KMS-11 (cell line): ENCODE measurements around the gene KLF3.

Source experiments
- H2AFZ ChIP-seq: fragments of 200-600 bp; sonication (generic); 2 replicates; pipeline ENCODE4 v1.6.1; 2016; ENCODE audit warnings: antibody characterized with exemption, mixed run types, low read depth
- H3K27ac ChIP-seq: fragments of 200-600 bp; sonication (generic); 2 replicates; pipeline ENCODE4 v1.6.1; 2016; ENCODE audit warnings: mild to moderate bottlenecking, mixed run types
- H3K27me3 ChIP-seq: fragments of 200-600 bp; sonication (generic); 2 replicates; pipeline ENCODE4 v1.6.1; 2017; ENCODE audit warnings: mild to moderate bottlenecking, low read depth, mixed run types, moderate library complexity; ENCODE audit not compliant: insufficient read depth
- H3K36me3 ChIP-seq: fragments of 200-600 bp; sonication (generic); 2 replicates; pipeline ENCODE4 v1.6.1; 2017; ENCODE audit warnings: mild to moderate bottlenecking, mixed run types; ENCODE audit not compliant: insufficient read depth
- H3K4me1 ChIP-seq: fragments of 200-600 bp; sonication (generic); 2 replicates; pipeline ENCODE4 v1.6.1; 2016; ENCODE audit warnings: mild to moderate bottlenecking, low read depth, mixed run types; ENCODE audit not compliant: poor library complexity, severe bottlenecking
- H3K4me2 ChIP-seq: fragments of 200-600 bp; sonication (generic); 2 replicates; pipeline ENCODE4 v1.7.0; 2016; ENCODE audit warnings: mild to moderate bottlenecking, mixed run types
- H3K4me3 ChIP-seq: fragments of 200-600 bp; sonication (generic); IDR thresholded peaks from 2 replicates; pipeline ENCODE4 v1.6.1; 2017; ENCODE audit warnings: low read depth, low read length, mixed read lengths; ENCODE audit not compliant: insufficient read depth
- H3K79me2 ChIP-seq: fragments of 200-600 bp; sonication (generic); 2 replicates; pipeline ENCODE4 v1.6.1; 2016; ENCODE audit warnings: low read depth, mixed run types; ENCODE audit not compliant: insufficient read depth
- H3K9ac ChIP-seq: fragments of 200-600 bp; sonication (generic); 2 replicates; pipeline ENCODE4 v1.6.1; 2016; ENCODE audit warnings: mild to moderate bottlenecking, mixed run types
- H4K20me1 ChIP-seq: fragments of 200-600 bp; sonication (generic); 2 replicates; pipeline ENCODE4 v1.6.1; 2016; ENCODE audit warnings: mild to moderate bottlenecking, mixed run types; ENCODE audit not compliant: insufficient read depth
- CTCF ChIP-seq: fragments of 200-600 bp; sonication (generic); conservative IDR thresholded peaks from 2 replicates; pipeline ENCODE4 v1.6.1; 2017; ENCODE audit warnings: low read depth, mild to moderate bottlenecking, antibody characterized with exemption, low read length, moderate library complexity, mixed read lengths

Gene KLF3

GRCh38 chr4:38703635-38704034, 39.6 kb downstream of the KLF3 start:
- H2AFZ ChIP-seq: no peak overlapping the region
- no peak for TF ChIP-seq CTCF
- no peak overlapping the region for H3K27ac ChIP-seq
- H3K4me3 ChIP-seq: no peak overlapping the region
- no peaks in the 10 kb centered on the region for H3K4me1 ChIP-seq
- H3K4me2 ChIP-seq: no peak overlapping the region
- H3K79me2 ChIP-seq: no peaks in the 10 kb centered on the region
- no peaks in the 10 kb centered on the region for H4K20me1 ChIP-seq
- no peak overlapping the region for H3K9ac ChIP-seq
- no peaks in the 10 kb centered on the region for H3K36me3 ChIP-seq
- no peaks in the 10 kb centered on the region for H3K27me3 ChIP-seq

- no peak overlapping the region for H3K27ac ChIP-seq
- no peak overlapping the region for H3K9ac ChIP-seq
- no peak for TF ChIP-seq CTCF
- H3K4me3 ChIP-seq: no peak overlapping the region
- no peak overlapping the region for H3K4me2 ChIP-seq
- no peaks in the 10 kb centered on the region for H4K20me1 ChIP-seq
- H2AFZ ChIP-seq: no peak overlapping the region
- H3K36me3 ChIP-seq: no peaks in the 10 kb centered on the region
- H3K27me3 ChIP-seq: no peaks in the 10 kb centered on the region
- H3K79me2 ChIP-seq: no peaks in the 10 kb centered on the region
- no peaks in the 10 kb centered on the region for H3K4me1 ChIP-seq
Measured at GRCh38 chr4:38704622-38705154, 40.7 kb downstream of the KLF3 start.

DNA sequence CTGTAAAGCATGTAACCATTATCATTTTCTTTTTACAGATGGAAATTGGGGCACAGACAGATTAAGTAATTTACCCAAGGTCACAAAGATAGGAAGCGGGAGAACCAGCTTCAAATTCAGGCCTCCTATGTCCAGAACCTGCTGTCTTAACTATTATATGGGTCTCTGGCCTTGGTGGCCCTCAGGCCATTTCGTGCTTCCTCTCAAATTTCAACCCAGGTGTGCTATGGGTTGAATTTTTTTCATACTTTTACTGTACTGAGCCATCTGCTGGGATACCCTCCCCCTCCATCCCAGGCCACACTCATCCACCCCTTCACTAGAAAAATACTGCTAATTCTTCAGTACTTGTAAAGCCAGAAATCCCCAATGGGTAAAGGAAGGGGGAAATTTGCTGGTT, 42.3 kb downstream of the KLF3 start:
- no peak for TF ChIP-seq CTCF
- H4K20me1 ChIP-seq: no peaks in the 10 kb centered on the region
- H2AFZ ChIP-seq: no peak overlapping the region
- no peak overlapping the region for H3K9ac ChIP-seq
- no peaks in the 10 kb centered on the region for H3K4me1 ChIP-seq
- no peaks in the 10 kb centered on the region for H3K79me2 ChIP-seq
- H3K4me3 ChIP-seq: no peak overlapping the region
- no peak overlapping the region for H3K27ac ChIP-seq
- no peaks in the 10 kb centered on the region for H3K27me3 ChIP-seq
- H3K4me2 ChIP-seq: no peak overlapping the region
- H3K36me3 ChIP-seq: no peaks in the 10 kb centered on the region

DNA sequence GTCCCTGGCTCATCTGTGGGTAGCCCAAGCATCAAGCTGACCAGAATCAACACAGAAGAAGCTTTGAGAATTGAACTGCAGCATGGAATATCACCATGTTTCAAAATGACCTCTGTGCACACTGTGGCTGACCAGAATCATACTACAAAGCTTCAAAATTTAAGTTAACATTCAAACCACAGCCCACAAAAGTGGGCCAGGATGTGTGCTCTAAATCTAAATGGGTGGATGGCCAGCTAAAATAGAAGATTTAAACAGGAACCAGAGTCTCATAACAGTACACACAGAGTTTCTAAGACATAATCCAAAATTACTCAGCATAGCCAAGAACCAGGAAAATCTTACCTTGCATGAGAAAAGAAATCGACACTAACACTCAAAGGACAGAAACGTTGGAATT, 46.1 kb downstream of the KLF3 start:
- no peak for TF ChIP-seq CTCF
- Histone ChIP-seq H3K79me2 (no peaks in the 10 kb centered on the region), H2AFZ (no peak overlapping the region)

GRCh38 chr4:38711066-38711465, 47.1 kb downstream of the KLF3 start:
- H3K4me3 ChIP-seq: no peak overlapping the region
- H3K27me3 ChIP-seq: no peaks in the 10 kb centered on the region
- no peak overlapping the region for H2AFZ ChIP-seq
- no peak for TF ChIP-seq CTCF
- H3K27ac ChIP-seq: no peak overlapping the region
- H3K79me2 ChIP-seq: no peaks in the 10 kb centered on the region
- H3K36me3 ChIP-seq: no peaks in the 10 kb centered on the region
- no peak overlapping the region for H3K9ac ChIP-seq
- no peaks in the 10 kb centered on the region for H3K4me1 ChIP-seq
- no peaks in the 10 kb centered on the region for H4K20me1 ChIP-seq
- no peak overlapping the region for H3K4me2 ChIP-seq

More for the DNA sequence above, 46.1 kb downstream of the KLF3 start:
- Histone ChIP-seq H4K20me1 (no peaks in the 10 kb centered on the region), H3K27me3 (no peaks in the 10 kb centered on the region), H3K4me1 (no peaks in the 10 kb centered on the region), H3K27ac (no peak overlapping the region), H3K36me3 (no peaks in the 10 kb centered on the region), H3K9ac (no peak overlapping the region), H3K4me3 (no peak overlapping the region), H3K4me2 (no peak overlapping the region)
